BLaER1 treated with 17β-estradiol and CSF1 and Interleukin-3, amounts not matched to agents 10 nM and 100 nM (cell line): Measurements from ENCODE around the gene VIPR2.
"Not testable (repeated sequence)": the region's sequence is repeated elsewhere in the genome, so short reads cannot be mapped to it uniquely, and the experiment has no call there.

ENCODE experiments used
- H3K27ac ChIP-seq, 11 experiments: shearing (Covaris generic); formaldehyde crosslinking; 2 replicates each; pipeline ENCODE4 v1.8.1; 2022
- H3K27me3 ChIP-seq, 11 experiments: shearing (Covaris generic); formaldehyde crosslinking; 2 replicates each; pipeline ENCODE4 v1.8.1; 2022
- H3K36me3 ChIP-seq, 11 experiments: shearing (Covaris generic); formaldehyde crosslinking; 2 replicates each; pipeline ENCODE4 v1.8.1; 2022
- H3K4me1 ChIP-seq, 10 experiments: shearing (Covaris generic); formaldehyde crosslinking; 2 replicates each; pipeline ENCODE4 v1.8.1; 2022
- H3K4me2 ChIP-seq, 11 experiments: shearing (Covaris generic); formaldehyde crosslinking; 2 replicates each; pipeline ENCODE4 v1.8.1; 2022
- H3K4me3 ChIP-seq, 10 experiments: shearing (Covaris generic); formaldehyde crosslinking; 2 replicates each; pipeline ENCODE4 v1.8.1; 2022
- H3K9ac ChIP-seq, 11 experiments: shearing (Covaris generic); formaldehyde crosslinking; 2 replicates each; pipeline ENCODE4 v1.8.1; 2022
- H3K9me3 ChIP-seq, 11 experiments: shearing (Covaris generic); formaldehyde crosslinking; replicated peaks in 1 of 11; 2 replicates each; pipeline ENCODE4 v1.8.1; 2022
- H4K20me1 ChIP-seq, 11 experiments: shearing (Covaris generic); formaldehyde crosslinking; 2 replicates each; pipeline ENCODE4 v1.8.1; 2022
- Cebpa-rat ChIP-seq, 11 experiments: shearing (Covaris generic); IDR thresholded peaks; 2 replicates each; pipeline ENCODE4 v1.8.1; 2022

The VIPR2 gene

GRCh38 chr7:158988302-158988862 lies 156.3 kb downstream of the VIPR2 start:
- Histone ChIP-seq H3K9me3 (peaks cover 40 to 55% (median 51%) of the 10 kb centered on the region in 11 experiments), H3K36me3 (no peaks in the 10 kb centered on the region), H4K20me1 (no peaks in the 10 kb centered on the region), H3K4me3 (no peak overlapping the region), H3K4me1 (peaks cover 0 to 14% (median 3%) of the 10 kb centered on the region in 10 experiments; a peak in 6 of 20 replicates), H3K27me3 (no peaks in the 10 kb centered on the region), H3K4me2 (no peak overlapping the region), H3K27ac (no peak overlapping the region), H3K9ac (no peak overlapping the region)
- no peak for TF ChIP-seq Cebpa-rat (IDR thresholded peaks at IDR 0.05)

- Histone ChIP-seq H4K20me1 (no peaks in the 10 kb centered on the region), H3K9ac (no peak overlapping the region), H3K4me2 (no peak overlapping the region), H3K27me3 (no peaks in the 10 kb centered on the region), H3K27ac (no peak overlapping the region), H3K9me3 (peaks cover 47 to 61% (median 57%) of the 10 kb centered on the region in 11 experiments), H3K36me3 (no peaks in the 10 kb centered on the region), H3K4me3 (no peak overlapping the region), H3K4me1 (peaks cover 0 to 9% (median 3%) of the 10 kb centered on the region in 10 experiments; a peak in 6 of 20 replicates)
- TF ChIP-seq Cebpa-rat (IDR thresholded peaks at IDR 0.05), result no peak
Observed at GRCh38 chr7:158987691-158988090, 157.0 kb downstream of the VIPR2 start.

DNA sequence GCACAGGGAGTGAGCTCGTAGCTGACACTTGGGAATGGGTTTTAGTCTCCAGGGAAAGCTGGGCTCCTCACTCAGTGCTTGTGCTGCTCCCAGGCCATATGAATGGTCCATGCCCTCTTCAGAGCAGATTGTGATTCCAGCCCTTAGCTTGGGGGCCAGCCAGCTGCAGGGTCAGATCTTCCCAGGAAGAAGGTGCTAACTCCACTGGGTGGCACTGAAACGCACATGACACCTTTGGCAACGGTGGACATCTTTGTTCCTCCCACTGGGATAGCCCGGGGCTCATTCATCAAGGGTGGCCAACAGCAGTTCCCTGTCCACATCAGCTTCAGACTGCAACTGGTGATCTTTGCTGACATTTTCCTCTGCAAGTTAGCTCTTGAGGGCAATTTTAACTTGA lies 159.1 kb downstream of the VIPR2 start:
- no peaks in the 10 kb centered on the region for H3K27me3 ChIP-seq
- H3K9me3 ChIP-seq, result peaks cover 68 to 82% (median 78%) of the 10 kb centered on the region in 11 experiments

DNA sequence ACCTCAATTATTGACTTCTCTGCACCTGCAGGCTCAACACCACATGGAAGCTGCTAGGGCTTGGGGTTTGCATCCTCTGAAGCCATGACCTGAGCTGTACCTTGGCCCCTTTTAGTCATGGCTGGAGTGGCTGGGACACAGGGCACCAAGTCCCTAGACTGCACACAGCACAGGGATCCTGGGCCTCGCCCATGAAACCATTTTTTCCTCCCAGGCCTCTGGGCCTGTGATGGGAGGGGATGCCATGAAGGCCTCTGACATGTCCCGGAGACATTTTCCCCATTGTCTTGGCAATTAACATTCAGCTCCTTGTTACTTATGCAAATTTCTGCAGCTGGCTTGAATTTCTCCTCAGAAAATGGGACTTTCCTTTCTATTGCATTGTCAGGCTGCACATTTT lies 160.7 kb downstream of the VIPR2 start:
- not testable (repeated sequence) for H3K4me3 ChIP-seq, H3K9ac ChIP-seq, H4K20me1 ChIP-seq, H3K4me1 ChIP-seq, H3K27ac ChIP-seq, H3K27me3 ChIP-seq, H3K4me2 ChIP-seq, H3K36me3 ChIP-seq
- H3K9me3 ChIP-seq, result peaks cover 83 to 98% (median 94%) of the 10 kb centered on the region in 11 experiments

More for the DNA sequence above, 159.1 kb downstream of the VIPR2 start:
- no peak overlapping the region for H3K4me2 ChIP-seq
- no peak for TF ChIP-seq Cebpa-rat (IDR thresholded peaks at IDR 0.05)
- H4K20me1 ChIP-seq, result no peaks in the 10 kb centered on the region
- no peaks in the 10 kb centered on the region for H3K4me1 ChIP-seq
- H3K9ac ChIP-seq, result no peak overlapping the region
- no peak overlapping the region for H3K27ac ChIP-seq
- H3K4me3 ChIP-seq, result no peak overlapping the region
- no peaks in the 10 kb centered on the region for H3K36me3 ChIP-seq

- H3K27ac ChIP-seq, H3K36me3 ChIP-seq, H4K20me1 ChIP-seq, H3K9ac ChIP-seq, H3K27me3 ChIP-seq, H3K4me2 ChIP-seq: not testable (repeated sequence)
- H3K4me1 ChIP-seq, result peaks cover 5 to 14% (median 11%) of the 10 kb centered on the region in 10 experiments; a peak in 19 of 20 replicates
- peak overlapping the region in 5 of 10 experiments; percentile 5 to 38 (median 23); a peak in 1 of 20 replicates for H3K4me3 ChIP-seq
- H3K9me3 ChIP-seq, result peaks cover 82 to 100% (median 92%) of the 10 kb centered on the region in 11 experiments
Observed at GRCh38 chr7:158982080-158982479, 162.6 kb downstream of the VIPR2 start.

DNA sequence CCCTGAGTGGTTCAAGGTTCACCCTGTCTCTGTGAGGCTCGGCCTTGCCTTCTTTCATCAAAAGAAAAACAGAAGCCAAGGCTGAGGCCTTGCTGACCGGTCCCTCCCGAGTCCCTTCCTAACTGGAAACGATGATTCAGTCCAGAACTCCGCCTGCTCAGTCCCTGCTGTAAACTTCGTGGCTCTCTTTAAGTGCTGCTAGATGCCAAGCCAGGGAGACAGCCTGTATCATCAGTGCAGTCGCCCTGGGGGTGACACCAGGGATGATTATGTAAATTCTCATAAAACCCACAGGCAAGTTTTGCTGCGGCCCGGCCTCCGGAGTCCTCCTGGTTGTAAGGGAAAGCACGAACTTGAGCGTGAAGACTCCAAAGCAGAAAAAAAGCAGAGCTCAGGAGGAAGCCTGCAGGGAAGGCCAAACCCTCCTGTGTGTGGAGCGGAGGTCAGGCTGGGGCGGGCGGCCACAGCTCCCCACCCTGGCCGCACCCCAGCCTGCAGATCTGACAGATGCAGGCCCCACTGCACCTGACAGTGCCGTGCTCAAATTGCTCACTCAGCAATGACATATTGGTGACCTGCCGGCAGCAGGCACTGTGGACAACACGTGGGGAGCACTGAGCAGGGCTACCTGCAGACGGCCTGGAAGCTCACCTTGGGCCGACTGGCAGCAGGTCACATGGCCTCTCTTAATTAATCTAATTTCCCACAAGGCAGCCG lies 164.9 kb downstream of the VIPR2 start:
- peaks cover 0 to 8% (median 0%) of the 10 kb centered on the region in 11 experiments; a peak in 3 of 22 replicates for H4K20me1 ChIP-seq
- peaks cover 65 to 98% (median 91%) of the 10 kb centered on the region in 11 experiments for H3K9me3 ChIP-seq
- H3K4me2 ChIP-seq, result no peak overlapping the region
- no peaks in the 10 kb centered on the region; a peak in 1 of 22 replicates for H3K27me3 ChIP-seq
- TF ChIP-seq Cebpa-rat (IDR thresholded peaks at IDR 0.05), result no peak
- no peak overlapping the region for H3K9ac ChIP-seq
- H3K36me3 ChIP-seq, result 0 out of 22 replicates have a peak, but pooled peaks cover 0 to 4% (median 0%) of the 10 kb centered on the region in 11 experiments
- H3K4me1 ChIP-seq, result peaks cover 13 to 33% (median 27%) of the 10 kb centered on the region in 10 experiments
- no peak overlapping the region for H3K4me3 ChIP-seq
- H3K27ac ChIP-seq, result no peak overlapping the region

GRCh38 chr7:158979023-158979529 lies 165.6 kb downstream of the VIPR2 start:
- H3K4me1 ChIP-seq, result peaks cover 13 to 33% (median 27%) of the 10 kb centered on the region in 10 experiments
- H4K20me1 ChIP-seq, result peaks cover 0 to 8% (median 0%) of the 10 kb centered on the region in 11 experiments; a peak in 3 of 22 replicates
- H3K27ac ChIP-seq, result no peak overlapping the region
- no peak overlapping the region for H3K4me2 ChIP-seq
- H3K27me3 ChIP-seq, result no peaks in the 10 kb centered on the region; a peak in 1 of 22 replicates
- peaks cover 58 to 98% (median 91%) of the 10 kb centered on the region in 11 experiments for H3K9me3 ChIP-seq
- TF ChIP-seq Cebpa-rat (IDR thresholded peaks at IDR 0.05), result no peak
- H3K4me3 ChIP-seq, result no peak overlapping the region
- H3K9ac ChIP-seq, result no peak overlapping the region
- H3K36me3 ChIP-seq, result 0 out of 22 replicates have a peak, but pooled peaks cover 0 to 4% (median 0%) of the 10 kb centered on the region in 11 experiments
